SH-SY5Y (cell line): ENCODE results near the gene RNF103.

Experiments used
- GATA2 ChIP-seq: IDR thresholded peaks from 2 replicates; pipeline ENCODE4 v1.6.1; 2011; ENCODE audit warnings: mild to moderate bottlenecking, low read depth, low read length
- GATA3 ChIP-seq: IDR thresholded peaks from 2 replicates; pipeline ENCODE4 v1.6.1; 2011; ENCODE audit warnings: low read depth, mild to moderate bottlenecking, low read length, moderate library complexity

DNA sequence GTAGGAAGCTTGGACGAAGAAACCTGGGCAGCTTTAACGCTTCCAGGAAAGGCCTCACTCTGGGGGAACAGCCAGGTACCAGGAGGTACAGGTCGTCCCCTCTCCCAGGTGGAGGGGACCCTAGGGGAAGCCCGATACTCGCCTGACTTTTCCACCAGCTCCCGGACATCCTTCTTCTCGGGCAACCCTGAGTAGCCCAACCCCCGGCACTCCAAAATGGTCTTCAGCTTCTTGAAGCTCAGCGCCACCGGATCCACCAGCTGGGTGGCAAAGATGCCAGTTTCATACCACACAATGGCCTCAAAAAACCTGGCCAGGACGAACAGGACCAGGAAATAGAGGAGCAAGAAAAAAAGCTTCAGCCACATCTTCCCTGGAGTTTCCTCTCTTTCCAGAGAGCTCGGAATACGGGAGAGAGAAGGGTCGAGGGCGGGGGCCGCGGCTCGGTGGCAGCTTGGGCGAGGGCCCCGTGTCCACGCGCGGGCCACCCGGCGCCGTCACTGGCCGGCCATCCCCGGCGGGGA lies 1.1 kb downstream of the RNF103 start:
- TF ChIP-seq GATA2 (no peak), GATA3 (no peak)
